Ishikawa (cell line): ENCODE measurements around the gene NOTCH3.

Experiments used
- CEBPB ChIP-seq: IDR thresholded peaks from 2 replicates; pipeline ENCODE4 v1.6.1; 2012
- CREB1 ChIP-seq: IDR thresholded peaks from 2 replicates; pipeline ENCODE4 v1.6.1; 2012; ENCODE audit warnings: low read depth
- EGR1 ChIP-seq: IDR thresholded peaks from 2 replicates; pipeline ENCODE4 v1.6.1; 2012
- EP300 ChIP-seq: IDR thresholded peaks from 2 replicates; pipeline ENCODE4 v1.6.1; 2012; ENCODE audit warnings: borderline replicate concordance
- FOXM1 ChIP-seq: IDR thresholded peaks from 2 replicates; pipeline ENCODE4 v1.6.1; 2012; ENCODE audit warnings: low read depth, borderline replicate concordance
- MAX ChIP-seq: IDR thresholded peaks from 2 replicates; pipeline ENCODE4 v1.6.1; 2012
- NFIC ChIP-seq: IDR thresholded peaks from 2 replicates; pipeline ENCODE4 v1.6.1; 2012
- RAD21 ChIP-seq: IDR thresholded peaks from 2 replicates; pipeline ENCODE4 v1.6.1; 2012; ENCODE audit warnings: low read depth
- TAF1 ChIP-seq: IDR thresholded peaks from 2 replicates; pipeline ENCODE4 v1.6.1; 2012; ENCODE audit warnings: low read depth, mild to moderate bottlenecking
- TCF12 ChIP-seq: IDR thresholded peaks from 2 replicates; pipeline ENCODE4 v1.6.1; 2012; ENCODE audit warnings: low read depth
- TEAD4 ChIP-seq: IDR thresholded peaks from 2 replicates; pipeline ENCODE4 v1.6.1; 2012
- YY1 ChIP-seq: IDR thresholded peaks from 2 replicates; pipeline ENCODE4 v1.6.1; 2012; ENCODE audit warnings: low read depth
- ZBTB7A ChIP-seq: IDR thresholded peaks from 2 replicates; pipeline ENCODE4 v1.6.1; 2012; ENCODE audit warnings: low read depth
- TF ChIP-seq, protein P1 (sequence below): IDR thresholded peaks from 2 replicates; pipeline ENCODE4 v1.6.1; 2012; ENCODE audit warnings: low read depth, mild to moderate bottlenecking
- TF ChIP-seq, protein P2 (sequence below): IDR thresholded peaks from 2 replicates; pipeline ENCODE4 v1.6.1; 2012

Gene NOTCH3

DNA sequence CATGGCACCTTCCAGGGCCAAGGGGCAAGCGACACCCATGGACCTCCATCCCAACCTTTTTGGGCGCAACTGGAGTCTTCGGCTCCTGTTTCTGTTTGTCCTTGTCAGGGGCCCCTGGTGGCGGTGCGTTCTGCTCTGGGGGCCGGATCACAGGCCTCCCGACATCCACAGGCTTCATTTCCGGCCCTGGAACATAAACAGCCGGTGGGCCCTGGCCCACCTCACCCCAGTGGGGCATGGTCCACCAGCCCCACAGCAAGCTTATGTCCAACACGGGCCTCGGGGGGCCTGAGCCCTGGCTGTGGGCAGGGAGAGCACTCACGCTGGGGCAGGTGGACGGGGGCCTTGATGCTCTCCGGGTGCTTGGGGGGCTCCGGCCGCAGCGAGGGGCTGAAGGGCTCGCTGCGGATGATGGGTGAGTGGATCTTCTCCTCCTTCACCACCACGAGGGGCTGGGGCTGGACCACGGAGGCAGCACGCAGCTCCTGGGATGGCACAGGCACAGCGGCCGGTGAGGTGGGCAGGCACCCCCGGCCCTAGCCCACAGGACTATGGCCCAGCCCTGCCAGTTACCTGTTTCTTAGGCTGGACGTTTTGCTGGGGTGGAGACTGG is 38.6 kb upstream of the NOTCH3 start:
- TF ChIP-seq CREB1 (no peak), TCF12 (no peak), NFIC (no peak), EP300 (no peak), ZBTB7A (no peak), TEAD4 (no peak), CEBPB (no peak), YY1 (no peak), EGR1 (no peak), TAF1 (no peak), FOXM1 (no peak)
- TF ChIP-seq, protein P1, sequence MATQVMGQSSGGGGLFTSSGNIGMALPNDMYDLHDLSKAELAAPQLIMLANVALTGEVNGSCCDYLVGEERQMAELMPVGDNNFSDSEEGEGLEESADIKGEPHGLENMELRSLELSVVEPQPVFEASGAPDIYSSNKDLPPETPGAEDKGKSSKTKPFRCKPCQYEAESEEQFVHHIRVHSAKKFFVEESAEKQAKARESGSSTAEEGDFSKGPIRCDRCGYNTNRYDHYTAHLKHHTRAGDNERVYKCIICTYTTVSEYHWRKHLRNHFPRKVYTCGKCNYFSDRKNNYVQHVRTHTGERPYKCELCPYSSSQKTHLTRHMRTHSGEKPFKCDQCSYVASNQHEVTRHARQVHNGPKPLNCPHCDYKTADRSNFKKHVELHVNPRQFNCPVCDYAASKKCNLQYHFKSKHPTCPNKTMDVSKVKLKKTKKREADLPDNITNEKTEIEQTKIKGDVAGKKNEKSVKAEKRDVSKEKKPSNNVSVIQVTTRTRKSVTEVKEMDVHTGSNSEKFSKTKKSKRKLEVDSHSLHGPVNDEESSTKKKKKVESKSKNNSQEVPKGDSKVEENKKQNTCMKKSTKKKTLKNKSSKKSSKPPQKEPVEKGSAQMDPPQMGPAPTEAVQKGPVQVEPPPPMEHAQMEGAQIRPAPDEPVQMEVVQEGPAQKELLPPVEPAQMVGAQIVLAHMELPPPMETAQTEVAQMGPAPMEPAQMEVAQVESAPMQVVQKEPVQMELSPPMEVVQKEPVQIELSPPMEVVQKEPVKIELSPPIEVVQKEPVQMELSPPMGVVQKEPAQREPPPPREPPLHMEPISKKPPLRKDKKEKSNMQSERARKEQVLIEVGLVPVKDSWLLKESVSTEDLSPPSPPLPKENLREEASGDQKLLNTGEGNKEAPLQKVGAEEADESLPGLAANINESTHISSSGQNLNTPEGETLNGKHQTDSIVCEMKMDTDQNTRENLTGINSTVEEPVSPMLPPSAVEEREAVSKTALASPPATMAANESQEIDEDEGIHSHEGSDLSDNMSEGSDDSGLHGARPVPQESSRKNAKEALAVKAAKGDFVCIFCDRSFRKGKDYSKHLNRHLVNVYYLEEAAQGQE: no peak
- TF ChIP-seq, protein P2, sequence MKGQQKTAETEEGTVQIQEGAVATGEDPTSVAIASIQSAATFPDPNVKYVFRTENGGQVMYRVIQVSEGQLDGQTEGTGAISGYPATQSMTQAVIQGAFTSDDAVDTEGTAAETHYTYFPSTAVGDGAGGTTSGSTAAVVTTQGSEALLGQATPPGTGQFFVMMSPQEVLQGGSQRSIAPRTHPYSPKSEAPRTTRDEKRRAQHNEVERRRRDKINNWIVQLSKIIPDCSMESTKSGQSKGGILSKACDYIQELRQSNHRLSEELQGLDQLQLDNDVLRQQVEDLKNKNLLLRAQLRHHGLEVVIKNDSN: no peak

- TF ChIP-seq CEBPB: no peak
- TF ChIP-seq MAX: no peak
- TF ChIP-seq ZBTB7A: no peak
- TF ChIP-seq TCF12: no peak
- no peak for TF ChIP-seq NFIC
- TF ChIP-seq FOXM1: no peak
- TF ChIP-seq YY1: no peak
- TF ChIP-seq RAD21: no peak
- no peak for TF ChIP-seq EP300
- TF ChIP-seq TEAD4: no peak
- TF ChIP-seq, protein P1: no peak
- TF ChIP-seq TAF1: no peak
- no peak for TF ChIP-seq CREB1
- TF ChIP-seq, protein P2: no peak
- no peak for TF ChIP-seq EGR1
Observed at GRCh38 chr19:15238639-15239155, 37.9 kb upstream of the NOTCH3 start.

DNA sequence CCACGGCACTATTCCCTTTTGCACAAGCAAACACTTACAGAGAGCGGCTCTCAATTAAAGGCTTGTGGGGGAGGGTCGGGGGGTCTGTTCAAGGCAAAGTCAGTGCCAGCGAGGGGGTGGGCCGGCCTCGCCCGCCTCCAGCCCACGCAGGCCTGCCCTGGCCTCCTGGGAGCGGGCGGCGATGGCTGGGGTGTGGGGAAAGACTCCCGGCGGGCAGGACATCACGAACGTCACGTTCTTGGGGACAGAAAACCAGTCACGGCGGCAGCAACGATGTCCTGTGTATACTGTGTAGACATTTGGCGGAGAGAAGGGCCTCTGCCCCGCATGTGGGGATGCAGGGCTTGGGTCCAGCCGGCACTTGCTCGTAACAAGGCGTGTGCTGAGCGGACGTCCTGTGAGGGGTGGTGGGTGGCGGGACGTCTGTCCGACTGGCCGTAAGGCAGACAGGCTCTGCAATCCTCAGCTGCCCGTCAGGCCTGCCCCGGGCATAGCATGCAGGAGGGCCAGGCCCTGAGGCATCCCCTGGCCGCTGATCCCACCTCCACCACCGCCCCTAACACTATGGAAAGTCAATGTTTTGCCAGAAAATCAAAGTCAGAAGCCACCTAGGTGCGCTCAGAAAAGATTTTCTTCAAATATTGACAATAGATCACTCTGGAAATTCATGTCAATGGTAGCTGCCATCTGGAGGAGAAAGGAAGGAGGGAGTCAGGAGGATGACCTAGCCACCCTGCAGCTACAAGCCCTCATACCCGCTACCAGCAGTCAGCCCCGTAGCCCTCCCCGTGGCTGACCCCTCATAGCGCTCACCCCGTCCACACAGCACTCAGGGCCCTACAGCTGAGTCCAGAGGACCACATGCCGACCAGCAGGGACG is 37.2 kb upstream of the NOTCH3 start:
- TF ChIP-seq EGR1 (no peak), FOXM1 (no peak), ZBTB7A (no peak), TAF1 (no peak), YY1 (no peak), RAD21 (no peak), TEAD4 (no peak), CEBPB (no peak), MAX (no peak)

DNA sequence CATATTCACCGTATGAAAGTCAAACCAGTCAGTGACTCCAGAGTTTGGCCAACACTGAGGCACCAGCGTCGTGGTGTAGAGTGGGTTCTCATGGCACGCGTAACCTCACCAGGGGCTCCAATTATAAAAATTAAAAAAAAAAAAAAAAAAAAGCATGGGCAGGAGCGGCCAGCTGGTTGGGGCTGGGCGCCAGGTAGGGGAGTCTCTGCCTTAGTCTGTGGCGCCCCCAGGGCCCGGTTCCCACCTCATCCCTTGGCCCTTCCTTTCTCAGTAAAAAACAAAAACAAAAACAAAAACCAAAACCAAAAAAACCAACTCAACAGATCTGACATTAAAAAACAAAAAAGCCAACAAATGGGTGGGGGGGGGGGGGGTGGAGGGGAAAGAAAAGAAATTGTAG is 36.1 kb upstream of the NOTCH3 start:
- TF ChIP-seq, protein P2: no peak

GRCh38 chr19:15235781-15236180 is 35.0 kb upstream of the NOTCH3 start:
- TF ChIP-seq YY1 (no peak), TAF1 (no peak), MAX (no peak), CREB1 (no peak), ZBTB7A (no peak), CEBPB (no peak), EP300 (no peak)
